Amniotic stem cell (primary cell): ENCODE data around the gene RAP1GAP2.
"Not testable (repeated sequence)": the region's sequence is repeated elsewhere in the genome, so short reads cannot be mapped to it uniquely, and the experiment has no call there.

Source experiments
- DNase-seq: peaks from one replicate; lab custom pipeline; 2025; lab: John Stamatoyannopoulos, UW

RAP1GAP2 gene

GRCh38 chr17:2814481-2815341, 18.5 kb downstream of the RAP1GAP2 start:
- no peak for DNase-seq

DNA sequence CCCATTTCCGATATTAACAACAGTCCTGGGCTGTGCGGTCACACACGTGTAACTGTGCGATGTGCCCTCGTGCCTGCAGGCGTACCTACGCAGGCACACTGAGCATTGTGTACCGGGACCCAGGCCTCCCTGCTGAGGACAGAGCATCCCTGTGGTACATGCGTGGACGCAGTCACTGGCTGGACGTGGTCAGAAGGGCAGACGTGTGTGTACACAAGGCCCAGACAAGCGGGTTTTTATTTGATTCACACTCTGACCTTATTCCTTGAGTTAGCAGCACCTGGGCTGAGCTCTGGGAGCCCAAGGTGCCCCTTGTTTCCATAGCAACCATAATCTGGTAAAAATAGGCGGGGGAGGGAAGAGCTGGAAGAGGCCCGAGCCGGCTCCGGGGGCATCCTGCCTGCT, 19.5 kb downstream of the RAP1GAP2 start:
- no peak for DNase-seq

DNA sequence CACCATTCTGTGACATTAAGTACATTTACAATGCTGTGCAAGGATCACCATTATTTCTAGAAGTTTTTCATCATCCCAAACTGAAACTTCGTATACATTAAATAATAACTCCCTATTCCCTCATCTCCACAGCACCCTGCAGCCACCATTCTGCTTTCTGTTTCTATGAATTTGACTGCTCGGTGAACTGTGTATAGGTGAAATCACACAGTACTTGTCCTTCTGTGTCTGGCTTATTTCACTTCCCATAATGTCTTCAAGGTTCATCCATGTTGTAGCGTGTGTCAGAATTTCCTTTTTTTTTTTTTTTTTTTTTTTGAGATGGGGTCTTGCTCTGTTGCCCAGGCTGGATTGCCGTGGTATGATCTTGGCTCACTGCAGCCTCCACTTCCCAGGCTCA, 20.4 kb downstream of the RAP1GAP2 start:
- DNase-seq, result no peak

DNA sequence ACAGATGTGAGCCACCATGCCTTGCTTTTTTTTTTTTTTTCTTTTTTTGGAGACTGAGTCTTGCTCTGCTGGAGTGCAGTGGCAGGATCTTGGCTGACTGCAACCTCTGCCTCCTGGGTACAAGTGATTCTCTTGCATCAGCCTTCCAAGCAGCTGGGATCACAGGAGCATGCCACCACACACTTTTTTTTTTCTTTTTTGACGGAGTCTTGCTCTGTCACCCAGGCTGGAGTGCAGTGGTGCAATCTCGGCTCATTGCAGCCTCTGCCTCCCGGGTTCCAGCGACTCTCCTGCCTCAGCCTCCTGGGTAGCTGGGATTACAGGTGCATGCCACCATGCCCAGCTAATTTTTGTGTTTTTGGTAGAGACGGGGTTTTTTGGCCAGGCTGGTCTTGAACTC, 23.1 kb downstream of the RAP1GAP2 start:
- DNase-seq, result not testable (repeated sequence)

- DNase-seq, result no peak
Observed at GRCh38 chr17:2819921-2820501, 23.8 kb downstream of the RAP1GAP2 start.

GRCh38 chr17:2821868-2822267, 25.6 kb downstream of the RAP1GAP2 start:
- no peak for DNase-seq

DNA sequence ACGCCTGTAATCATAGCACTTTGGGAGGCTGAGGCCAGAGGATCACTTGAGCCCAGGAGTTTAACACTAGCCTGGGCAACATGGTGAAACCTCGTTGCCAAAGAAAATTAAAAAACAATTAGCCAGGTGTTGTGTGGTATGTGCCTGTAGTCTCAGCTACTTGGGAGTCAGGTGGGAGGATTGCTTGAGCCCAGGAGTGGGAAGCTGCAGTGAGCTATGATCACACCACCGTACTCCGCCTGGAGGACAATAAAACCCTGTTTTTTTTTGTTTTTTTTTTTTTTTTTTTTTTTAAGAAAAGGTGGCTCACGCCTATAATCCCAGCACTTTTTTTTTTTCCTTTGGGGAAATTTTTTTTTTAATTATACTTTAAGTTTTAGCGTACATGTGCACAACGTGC, 26.1 kb downstream of the RAP1GAP2 start:
- no peak for DNase-seq

DNA sequence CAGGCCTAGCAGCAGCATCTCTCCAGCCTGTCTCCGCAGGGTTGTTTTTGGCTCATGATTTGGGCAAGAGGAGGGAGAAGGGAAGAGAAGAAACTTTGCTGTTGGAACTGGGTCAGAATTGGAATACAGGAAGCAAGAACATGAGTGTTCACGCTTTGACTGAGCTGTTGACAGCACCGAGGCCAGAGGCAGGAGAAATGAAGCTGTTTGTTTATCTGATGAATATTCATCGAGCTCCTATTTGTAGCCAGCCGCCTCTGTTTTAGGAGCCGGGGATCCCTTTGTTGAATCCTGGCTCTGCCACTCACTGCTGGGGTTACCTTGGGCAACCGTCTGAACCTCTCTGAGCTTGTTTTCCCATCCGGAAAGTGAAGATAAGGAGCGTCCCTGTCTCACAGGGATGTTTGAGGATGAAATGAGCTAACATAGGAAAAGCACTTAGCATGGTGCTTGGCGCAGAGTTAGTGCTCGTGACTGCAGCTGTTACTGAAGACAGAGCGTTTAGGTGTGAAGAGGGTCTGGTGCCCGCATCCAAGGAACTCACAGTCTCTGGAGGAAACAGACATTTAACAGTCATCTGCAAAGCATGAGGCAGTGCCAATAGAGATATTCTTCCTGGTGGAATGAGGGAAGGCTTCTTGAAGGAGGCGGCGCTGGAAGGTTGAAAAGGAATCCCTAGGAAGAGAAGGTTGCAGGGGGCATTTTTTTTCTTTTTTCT, 29.2 kb downstream of the RAP1GAP2 start:
- no peak for DNase-seq

DNA sequence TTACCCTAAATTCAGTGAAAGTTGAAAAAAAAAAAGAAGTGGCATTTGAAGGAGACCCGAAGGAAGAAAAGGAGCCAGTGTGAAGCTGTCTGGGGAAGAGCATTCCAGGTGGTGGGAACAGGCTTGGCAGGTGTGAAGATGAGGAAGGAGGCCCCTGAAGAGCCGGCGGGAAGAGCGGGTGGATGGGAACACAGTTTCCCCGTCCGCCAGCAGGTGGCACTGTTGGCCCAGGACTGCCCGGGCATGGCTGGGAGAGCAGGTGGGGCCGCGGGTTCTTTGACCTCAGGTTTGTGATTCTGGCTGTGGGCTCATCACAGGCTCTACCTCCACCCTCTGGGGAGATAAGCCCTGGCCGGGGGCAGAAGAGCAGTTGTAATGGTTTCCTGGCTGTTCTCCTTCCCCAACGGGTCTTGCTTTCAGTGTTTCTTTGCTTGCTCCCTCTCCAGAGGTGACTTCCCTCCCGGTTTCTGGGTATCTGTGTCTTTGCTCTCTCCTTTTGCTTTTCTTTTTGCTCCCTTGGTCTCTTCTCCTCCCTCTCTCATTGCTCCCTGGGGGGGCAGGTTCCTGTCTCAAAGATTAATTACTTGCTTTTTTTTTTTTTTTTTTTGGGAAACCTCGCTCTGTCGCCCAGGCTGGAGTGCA, 32.3 kb downstream of the RAP1GAP2 start:
- no peak for DNase-seq

DNA sequence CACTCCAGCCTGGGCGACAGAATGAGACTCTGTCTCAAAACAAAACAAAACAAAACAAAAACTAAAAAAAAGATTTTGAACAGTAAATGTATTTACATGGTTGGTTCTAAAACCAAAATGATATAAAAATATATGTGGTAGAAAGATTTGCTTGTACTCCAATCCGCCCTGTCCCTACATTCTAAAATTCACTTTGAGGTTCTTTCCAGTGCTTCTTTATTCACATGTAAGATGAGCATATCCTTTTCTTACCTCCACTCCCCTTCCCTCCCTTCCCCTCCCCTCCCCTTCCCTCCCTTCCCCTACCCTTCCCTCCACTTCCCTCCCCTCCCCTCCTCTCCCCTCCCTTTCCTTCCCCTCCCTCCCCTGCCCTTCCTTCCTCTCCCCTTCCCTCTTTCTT, 34.4 kb downstream of the RAP1GAP2 start:
- DNase-seq, result no peak

DNA sequence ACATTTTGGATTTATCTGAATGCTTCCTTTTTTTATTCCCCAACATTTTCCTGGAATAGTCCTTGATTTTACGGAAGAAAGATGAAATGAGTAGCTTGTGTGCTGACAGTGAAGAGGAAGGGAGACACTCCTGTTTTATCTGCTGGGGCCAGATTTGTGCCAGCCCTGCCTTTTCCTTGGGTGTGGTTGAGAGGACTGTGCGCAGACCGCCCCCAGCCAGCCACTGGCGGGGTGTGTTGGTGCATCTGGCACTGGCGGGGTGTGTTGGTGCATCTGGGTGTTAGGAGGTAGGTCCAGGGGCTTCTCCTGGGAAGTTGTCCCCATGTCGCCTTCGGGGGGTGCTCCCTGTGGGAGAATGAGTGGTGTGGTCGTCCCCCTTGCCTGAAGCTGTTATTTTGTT, 39.5 kb downstream of the RAP1GAP2 start:
- DNase-seq, result no peak

- no peak for DNase-seq
Observed at GRCh38 chr17:2837147-2837561, 40.9 kb downstream of the RAP1GAP2 start.

DNA sequence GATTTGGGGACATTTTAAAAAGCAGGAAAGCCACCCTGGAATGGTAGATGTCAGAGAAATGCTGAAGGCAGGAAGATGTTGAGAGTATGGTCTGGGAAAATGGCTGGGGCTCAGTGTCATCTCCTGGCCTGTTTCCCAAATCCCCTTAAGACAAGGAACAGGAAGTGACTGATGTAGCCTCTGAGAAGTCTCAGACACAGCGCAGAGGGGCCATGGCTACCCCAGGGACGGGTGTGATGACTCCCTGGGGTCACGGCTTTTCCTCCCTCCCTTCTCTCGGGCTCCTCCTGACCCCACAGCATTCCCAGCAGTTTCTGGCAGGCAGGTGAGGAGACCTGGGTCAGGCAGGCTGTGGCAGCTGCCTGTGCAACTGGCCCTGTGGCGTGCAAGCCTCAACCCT, 45.4 kb downstream of the RAP1GAP2 start:
- no peak for DNase-seq

DNA sequence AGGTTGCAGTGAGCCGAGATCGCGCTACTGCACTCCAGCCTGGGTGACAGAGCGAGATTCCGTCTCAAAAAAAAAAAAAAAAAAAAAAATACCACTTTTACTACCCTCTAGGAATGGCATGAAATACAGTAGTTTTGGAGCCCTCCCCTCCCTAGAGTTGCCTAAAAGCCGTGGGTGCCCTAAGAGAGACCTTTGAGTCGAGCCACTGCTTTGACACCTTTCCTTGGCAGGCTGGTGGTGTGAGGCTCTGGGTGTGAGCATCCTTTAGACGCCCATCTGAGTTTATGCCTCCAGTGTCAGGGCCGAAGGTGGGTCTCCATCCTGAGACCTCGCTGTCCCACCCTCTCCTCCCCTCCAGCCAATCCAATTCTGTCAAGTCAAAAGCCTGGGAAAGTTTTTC, 46.2 kb downstream of the RAP1GAP2 start:
- DNase-seq, result no peak

- DNase-seq, result no peak
Observed at GRCh38 chr17:2844416-2844815, 48.2 kb downstream of the RAP1GAP2 start.

- DNase-seq, result no peak
Observed at GRCh38 chr17:2847381-2848333, 51.4 kb downstream of the RAP1GAP2 start.

- DNase-seq, result no peak
Observed at GRCh38 chr17:2849327-2849670, 53.1 kb downstream of the RAP1GAP2 start.

GRCh38 chr17:2850991-2851390, 54.8 kb downstream of the RAP1GAP2 start:
- DNase-seq, result no peak

DNA sequence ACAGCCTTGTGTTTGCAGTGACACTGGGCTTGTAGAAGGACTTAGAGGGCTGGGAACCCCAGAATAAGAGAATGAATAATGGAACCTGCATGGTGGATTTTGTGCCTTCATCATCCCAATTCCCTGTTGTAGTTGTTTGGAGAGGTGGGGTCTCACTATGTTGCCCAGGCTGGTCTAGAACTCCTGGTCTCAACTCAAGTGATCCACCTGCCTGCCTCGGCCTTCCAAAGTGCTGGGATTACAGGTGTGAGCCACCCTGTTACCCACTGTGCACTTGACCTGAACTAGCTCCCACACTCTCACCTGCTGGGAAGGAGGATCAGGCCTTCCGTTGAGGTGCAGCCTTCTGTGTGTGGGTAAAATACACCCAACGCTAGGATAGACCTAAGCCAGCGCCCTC, 55.4 kb downstream of the RAP1GAP2 start:
- DNase-seq, result no peak

DNA sequence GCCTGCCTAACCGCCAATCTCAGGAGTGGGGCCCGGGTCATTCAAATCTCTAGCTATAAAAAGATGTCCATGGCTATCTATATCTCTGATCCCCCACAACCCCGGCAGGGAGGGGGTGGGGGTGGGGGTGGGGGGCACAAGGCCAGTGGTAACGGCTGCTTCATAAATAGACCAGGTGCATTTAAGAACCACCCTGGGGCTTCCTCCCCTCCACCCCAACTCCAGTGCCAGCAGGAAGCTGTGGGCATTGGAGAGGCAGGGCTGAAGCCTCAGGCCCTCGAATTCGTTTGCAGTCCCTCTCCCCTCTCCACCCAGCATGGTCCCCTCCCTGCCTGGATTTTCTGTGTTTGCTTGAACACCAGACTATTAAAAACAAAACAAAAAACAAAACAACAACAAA, 56.0 kb downstream of the RAP1GAP2 start:
- no peak for DNase-seq

DNA sequence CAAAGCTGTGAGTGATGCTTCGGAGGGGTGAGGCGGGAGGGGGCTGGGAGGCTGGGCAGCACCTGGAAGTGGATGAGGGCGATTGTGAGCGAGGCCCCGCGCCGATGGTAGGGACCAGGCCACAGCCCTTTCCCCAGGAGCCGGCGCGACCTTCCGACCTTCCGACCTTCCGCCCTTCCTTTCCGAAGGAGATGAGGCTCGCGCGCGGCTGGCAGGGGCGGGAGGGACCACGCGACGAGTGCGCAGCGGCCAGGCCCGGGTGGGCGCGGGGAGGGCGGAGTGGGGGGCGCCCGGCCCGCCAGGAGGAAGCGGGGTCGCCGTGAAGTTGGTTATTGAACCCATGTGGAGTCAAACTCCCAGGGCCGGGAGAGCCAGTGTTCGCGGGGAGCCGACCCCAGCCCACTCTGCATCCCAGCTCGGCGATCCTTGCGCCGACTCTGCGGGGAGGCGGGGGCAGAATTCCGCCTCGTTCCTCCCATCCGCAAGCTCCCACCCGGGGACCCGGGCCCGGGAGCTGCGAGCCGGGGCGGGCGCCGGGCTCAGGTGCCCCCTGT, 56.6 kb downstream of the RAP1GAP2 start:
- no peak for DNase-seq
